A172 (cell line): ENCODE results near the gene GRIN3B. TPM values are rescaled to one million over a fixed set of nuclear protein-coding genes. Genes with fewer than 3 reads are reported as not detected.

Source experiments
- DNase-seq: peaks from one replicate; pipeline ENCODE4 v3.0.0-alpha.2; 2015; ENCODE audit warnings: low spot score
- total RNA-seq: library from RNA; depleted of rRNA; stranded (reverse); fragments of >200 nt; shearing (Covaris generic); gene quantifications from 2 replicates; pipeline ENCODE4 v1.2.3, GENCODE V29; 2014

The GRIN3B gene
- total RNA-seq, 1 experiment from 2014 or later, result not detected

DNA sequence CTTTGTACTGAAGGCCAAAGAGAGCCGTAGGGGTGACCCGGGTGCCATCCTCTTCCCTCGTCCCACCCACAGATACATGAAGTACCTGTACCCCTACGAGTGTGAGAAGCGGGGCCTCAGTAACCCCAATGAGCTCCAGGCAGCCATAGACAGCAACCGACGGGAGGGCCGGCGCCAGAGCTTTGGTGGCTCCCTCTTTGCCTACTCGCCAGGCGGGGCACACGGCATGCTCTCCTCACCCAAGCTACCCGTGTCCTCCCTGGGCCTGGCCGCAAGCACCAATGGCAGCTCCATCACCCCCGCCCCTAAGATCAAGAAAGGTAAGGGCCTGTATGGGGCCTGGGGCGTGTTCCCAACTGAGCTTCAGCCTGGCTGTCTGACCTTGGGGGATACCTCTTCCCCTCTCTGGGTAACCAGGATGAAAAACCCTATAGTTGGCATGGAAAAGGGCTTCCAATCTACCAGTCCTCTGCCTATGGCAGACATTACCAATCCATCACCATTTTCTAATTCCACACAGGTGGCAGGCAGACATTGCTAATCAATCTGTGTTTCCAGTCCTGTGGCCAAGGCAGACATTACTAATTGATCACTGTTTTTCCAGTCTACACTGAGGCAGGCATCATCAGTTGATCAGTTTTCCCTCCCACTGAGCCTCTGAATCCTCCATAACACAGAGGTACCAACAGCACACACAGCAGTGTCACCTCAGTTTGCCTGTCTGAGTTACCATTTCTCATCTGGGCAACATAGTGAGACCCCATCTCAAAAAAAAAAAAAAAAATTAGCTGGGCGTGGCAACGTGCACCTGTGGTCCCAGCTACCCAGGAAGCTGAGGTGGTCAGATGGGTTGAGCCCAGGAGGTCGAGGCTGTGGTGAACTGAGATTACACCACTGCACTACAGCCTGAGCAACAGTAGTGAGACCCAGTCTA is 35.2 kb upstream of the GRIN3B start:
- DNase-seq, result peak; percentile 40

DNA sequence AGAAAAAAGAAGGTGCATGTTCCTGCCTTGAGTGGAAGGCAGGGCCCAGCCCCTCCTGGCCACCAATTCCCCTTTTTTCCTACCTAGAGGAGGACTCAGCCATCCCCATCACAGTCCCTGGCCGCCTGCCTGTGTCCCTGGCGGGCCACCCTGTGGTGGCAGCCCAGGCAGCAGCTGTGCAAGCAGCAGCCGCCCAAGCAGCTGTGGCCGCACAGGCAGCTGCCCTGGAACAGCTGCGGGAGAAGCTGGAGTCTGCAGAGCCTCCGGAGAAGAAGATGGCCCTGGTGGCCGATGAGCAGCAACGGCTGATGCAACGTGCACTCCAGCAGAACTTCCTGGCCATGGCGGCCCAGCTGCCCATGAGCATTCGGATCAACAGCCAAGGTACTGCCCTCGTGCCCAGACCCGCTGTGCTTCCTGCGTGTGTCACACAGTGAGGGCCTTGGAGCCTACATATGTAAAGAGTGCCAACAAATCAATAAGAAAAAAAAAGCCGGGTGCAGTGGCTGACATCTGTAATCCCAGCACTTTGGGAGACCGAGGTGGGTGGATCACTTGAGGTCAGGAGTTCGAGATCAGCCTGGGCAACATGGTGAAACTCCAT is 33.6 kb upstream of the GRIN3B start:
- no peak for DNase-seq

- no peak for DNase-seq
Observed at GRCh38 chr19:970695-971094, 29.5 kb upstream of the GRIN3B start.

- no peak for DNase-seq
Observed at GRCh38 chr19:971795-972194, 28.4 kb upstream of the GRIN3B start.

DNA sequence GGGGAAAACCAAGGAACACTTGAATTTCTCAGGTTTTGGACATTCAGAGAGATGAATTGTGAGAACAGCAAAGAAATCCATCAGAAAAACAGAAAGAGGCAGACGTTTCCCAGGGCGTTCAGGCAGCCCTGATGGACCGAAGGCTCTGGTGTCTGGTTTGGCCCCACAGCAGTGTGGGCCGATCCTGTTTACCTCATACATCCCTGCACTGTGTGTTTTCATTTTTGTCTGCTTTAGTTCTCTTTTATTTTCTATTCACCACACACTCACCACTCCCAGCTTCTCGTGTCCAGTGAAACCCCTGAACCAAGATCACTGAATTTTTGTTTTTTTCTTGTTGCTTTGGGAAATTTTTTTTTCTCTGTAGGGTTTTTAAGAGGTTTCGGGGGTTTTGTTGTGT is 27.9 kb upstream of the GRIN3B start:
- no peak for DNase-seq

GRCh38 chr19:973726-974563 is 26.3 kb upstream of the GRIN3B start:
- DNase-seq, result no peak

DNA sequence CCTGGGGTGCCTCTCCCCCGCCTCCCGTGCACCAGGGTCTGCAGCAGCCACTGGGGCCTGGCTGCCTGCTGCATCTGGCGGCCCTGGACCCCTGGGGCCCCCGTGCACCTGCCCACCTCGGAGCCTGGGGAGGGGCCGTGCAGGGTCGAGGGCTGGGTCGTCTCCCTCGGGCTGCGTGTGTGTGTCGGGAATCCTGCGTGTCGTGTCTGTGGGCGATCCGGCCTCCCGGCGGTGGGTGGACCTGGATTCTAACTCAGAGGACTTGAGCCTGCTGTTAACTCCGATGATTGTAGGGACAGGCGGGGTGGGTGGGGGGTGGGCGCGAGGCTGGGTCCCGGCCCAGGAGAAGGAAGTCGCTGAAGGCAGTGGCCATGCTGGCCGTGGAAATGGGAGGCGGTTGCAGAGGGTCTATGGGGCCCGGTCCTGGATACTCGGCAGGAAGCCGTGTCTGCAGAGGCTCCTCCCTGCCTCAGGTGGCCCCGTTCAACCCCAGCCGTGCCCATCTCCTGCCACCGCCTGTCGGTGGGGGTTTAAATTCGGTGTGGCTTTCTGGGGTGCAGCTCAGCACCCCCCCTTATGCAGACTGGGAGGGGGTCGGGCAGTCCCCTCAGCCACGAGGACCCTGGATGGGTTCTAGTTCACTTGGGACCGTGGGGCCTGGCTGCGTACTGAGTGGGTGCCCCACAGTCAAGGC is 25.5 kb upstream of the GRIN3B start:
- DNase-seq, result no peak

DNA sequence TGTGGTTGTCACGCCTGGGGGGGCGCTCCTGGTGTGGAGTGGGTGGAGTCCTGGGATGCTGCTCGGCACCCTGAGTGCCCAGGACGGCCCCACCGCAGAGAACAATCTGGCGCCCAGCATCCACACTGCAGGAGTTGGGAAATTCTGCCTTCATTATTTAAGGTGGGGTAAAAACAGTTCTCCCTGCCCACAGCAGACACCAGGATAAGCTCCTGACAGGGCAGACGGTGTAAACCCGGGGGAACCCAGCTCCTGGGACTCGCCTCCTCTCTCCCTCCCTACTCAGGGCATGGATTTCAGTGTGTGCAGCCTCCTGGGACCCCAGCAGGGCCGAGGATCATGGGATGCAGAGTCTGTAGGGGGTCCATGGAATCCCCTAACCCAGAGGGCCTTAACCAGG is 23.7 kb upstream of the GRIN3B start:
- no peak for DNase-seq

DNA sequence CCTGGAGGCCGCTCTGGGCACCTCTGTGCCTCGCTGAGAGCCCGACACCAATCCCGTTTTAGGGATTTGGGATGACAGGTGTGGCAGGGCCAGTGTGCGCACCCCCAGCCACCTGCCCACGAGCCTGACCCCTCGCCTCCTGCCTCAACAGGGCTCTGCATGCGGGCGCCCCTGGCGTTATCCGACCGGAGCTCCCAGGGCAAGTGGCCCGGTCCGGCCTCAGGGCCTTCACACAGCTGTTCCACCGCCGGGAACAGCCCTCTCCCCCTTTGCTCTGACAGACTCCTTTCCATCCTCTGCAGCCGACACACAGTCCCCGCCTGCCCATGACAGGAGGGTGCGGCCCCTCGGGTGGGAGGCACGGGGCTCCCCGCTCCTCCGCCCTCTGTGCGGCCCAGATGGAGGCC is 23.2 kb upstream of the GRIN3B start:
- no peak for DNase-seq

DNA sequence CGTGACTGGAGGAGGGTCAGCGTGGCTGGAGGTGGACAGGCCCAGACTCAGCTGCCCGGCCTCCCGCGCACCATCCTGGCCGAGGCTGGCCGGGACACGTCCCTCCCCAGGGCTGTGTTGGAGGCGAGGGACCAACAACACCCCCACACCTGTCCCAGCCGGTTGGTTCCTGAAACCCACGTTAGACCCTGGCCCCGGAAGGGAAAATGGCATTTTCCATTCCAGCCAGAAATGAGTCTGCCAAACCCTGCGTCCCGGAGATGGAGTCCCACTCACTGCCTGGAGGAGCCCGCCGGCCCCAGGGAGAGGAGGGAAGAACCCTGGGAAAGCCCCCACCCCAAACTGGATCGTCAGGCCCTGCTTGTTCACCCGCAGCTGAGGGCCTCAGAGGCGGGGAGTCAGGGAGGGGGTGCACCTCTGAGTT is 20.9 kb upstream of the GRIN3B start:
- no peak for DNase-seq

DNA sequence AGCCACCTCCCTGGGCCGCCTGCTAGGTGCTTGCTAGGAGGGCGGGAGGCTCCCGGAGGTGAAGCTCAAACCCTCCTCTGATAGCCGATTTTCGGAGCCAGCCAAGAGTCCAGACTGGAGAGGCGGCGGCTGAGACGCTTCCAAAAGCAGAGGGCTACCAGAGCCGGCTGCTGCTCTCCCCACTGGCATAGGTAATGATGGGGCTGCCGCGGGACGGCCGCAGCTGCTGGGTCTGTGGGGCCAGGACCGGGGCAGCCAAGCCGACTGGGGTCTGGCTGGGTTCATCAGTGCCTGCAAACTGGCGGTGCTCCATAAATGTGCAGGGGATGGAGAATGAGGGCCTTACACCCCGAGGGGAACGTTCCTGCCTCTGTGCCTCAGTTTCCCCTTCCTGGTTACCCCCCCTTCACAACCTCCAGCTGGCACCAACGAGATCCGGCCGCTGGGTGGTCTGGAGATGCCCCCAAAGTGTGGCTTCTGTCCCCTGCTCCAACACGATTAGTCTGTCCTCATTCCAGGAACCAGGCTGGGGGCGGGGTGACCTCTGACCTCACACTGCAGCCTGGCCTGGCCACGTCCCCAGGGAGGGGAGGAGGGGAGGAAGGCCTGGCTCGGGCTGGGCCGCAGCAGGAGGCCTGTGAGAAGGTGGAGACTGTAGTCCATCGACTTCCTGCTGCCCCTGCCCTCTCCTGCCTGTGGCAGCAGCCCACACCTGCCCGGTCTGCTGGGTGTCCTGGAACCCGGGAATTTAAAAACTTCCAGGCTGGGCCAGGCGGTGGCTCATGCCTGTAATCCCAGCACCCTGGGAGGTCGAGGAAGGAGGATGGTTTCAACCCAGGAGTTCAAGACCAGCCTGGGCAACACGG is 19.9 kb upstream of the GRIN3B start:
- DNase-seq, result no peak

- DNase-seq, result peak; percentile 34
Observed at GRCh38 chr19:982567-983170, 17.6 kb upstream of the GRIN3B start.

DNA sequence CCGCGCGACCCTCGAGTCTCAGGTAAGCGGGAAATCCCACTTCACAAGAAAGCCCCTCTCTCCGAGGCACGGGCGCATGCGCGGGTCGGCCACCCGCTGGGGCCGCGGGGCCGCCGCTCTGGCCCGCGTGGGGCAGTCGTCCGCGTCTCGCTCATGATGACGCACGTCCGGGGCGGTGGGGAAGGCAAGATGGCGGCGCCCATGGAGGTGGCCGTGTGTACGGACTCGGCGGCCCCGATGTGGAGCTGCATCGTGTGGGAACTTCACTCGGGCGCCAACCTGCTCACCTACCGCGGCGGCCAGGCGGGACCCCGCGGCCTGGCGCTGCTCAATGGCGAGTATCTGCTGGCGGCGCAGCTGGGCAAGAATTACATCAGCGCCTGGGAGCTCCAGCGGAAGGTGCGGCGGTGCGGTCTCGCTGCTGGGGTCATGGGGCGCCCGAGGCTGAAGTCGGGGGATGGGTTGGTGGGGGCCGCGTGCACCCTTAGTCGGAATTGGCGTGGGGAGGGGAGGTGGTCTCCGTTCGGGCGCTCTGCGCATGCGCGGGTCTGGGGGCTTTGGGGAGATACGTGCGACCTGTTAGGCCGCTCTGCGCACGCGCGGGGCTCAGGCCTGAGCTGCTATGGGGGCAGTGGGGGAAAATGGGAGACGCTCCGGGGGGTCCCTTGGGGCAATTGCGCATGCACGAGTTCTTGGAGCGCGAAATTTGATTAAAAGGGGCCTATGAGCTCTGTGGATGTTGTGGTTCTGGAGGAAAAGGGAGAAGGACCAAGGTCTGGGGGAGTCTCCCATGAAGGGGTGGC is 15.9 kb upstream of the GRIN3B start, which contains the start of gene WDR18:
Gene WDR18 (plus strand): TSS at position 181 of the 803 bp plus-strand sequence. CDS start 9 bp downstream, at position 190.
- DNase-seq, result peak; percentile 77

GRCh38 chr19:986083-986482 is 14.1 kb upstream of the GRIN3B start:
- DNase-seq, result no peak

- peak; percentile 41 for DNase-seq
Observed at GRCh38 chr19:988081-988480, 12.1 kb upstream of the GRIN3B start.

DNA sequence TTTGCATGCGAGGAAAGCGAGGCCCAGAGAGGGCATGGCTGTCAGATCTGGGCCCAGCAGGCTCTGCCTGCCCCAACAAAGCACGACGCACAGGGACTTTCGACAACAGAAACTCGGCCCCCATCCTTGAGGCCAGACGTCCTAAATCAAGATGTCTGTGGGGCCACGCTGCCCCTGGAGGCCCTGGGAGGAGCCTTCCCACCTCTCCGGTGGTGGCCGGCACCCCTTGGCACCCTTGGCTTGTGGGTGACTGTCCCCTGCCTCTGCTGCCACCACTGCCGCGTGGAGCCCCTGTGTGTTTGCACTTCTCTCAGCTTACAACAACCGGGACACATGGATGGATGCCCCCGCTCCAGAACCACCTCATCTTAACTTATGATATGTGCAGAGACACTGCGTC is 11.7 kb upstream of the GRIN3B start:
- no peak for DNase-seq

DNA sequence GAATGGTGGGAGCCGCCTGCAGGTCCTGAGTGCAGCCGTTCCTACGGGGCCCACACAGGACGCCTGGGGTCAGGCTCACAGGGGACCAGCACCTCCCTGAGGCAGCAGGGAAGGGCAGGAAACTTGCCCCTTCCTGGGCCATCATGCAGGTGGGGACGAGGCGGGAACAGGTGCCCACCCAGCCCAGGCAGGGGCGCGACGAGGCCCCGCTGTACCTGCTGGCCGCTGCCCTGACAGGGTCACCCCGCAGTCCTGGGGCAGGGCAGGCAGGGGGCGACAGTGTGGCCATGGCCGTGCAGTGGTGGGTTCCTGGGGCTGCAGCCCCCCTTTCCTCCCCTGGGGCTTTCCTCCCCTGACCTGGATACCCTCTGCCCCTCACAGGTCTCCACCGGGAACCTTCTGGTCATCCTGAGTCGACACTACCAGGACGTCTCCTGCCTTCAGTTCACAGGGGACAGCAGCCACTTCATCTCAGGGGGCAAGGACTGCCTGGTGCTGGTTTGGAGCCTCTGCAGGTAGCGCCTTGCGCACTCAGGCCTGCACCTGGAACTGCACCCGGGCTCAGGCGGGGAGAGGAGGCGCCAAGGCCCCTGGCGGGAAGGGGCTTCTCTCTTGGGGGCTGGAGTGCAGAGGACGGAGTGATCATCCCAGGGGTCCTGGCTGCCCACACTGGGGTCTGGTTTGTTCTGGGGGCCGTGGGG is 10.7 kb upstream of the GRIN3B start:
- DNase-seq, result no peak

DNA sequence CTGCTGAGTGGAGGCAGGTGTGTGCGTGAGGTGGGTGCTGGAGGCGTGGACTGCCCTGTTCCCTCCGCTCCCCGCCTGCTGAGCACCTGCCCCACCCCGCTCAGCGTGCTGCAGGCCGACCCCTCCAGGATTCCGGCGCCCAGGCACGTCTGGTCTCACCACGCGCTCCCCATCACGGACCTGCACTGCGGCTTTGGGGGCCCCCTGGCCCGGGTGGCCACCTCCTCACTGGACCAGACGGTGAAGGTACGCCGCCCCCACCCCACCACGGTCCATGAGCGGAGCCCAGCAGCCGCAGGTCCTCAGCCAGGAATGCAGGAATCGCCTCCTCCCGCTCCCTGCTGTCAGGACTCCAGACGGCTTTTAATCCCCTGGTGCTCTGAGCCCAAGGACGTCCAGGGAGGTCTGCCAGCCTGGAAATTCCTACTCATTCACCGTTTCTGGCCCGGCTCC is 10.1 kb upstream of the GRIN3B start:
- DNase-seq, result peak; percentile 47

DNA sequence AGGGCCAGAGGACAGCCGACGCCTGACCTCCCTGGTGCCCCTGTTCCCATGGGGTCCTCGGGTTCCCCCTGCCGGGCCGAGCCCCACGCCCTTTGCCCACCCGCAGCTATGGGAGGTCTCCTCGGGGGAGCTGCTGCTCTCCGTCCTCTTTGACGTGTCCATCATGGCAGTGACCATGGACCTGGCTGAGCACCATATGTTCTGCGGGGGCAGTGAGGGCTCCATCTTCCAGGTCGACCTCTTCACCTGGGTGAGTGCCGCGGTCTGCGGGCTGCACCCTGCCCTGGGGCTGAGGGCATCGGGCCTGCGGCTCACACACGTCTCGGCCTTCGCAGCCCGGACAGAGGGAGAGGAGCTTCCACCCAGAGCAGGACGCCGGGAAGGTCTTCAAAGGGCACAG is 9.5 kb upstream of the GRIN3B start:
- no peak for DNase-seq
